ENCODE data around the gene KLHL26. TPM values are rescaled to one million over a fixed set of nuclear protein-coding genes. Genes with fewer than 3 reads are reported as not detected.

The KLHL26 gene
- total RNA-seq (2014; rRNA removed; shearing (Covaris generic)) (5.7 and 6.4 TPM in 2 replicates), polyA plus RNA-seq (2016; fragmentation: Nextera tagmentation; extraction: Ambion mirVana) (2.8 and 2.9 TPM in 2 replicates)

GRCh38 chr19:18636969-18637629 is at the start of gene KLHL26:
Gene KLHL26, plus strand, starts transcription at chr19:18637028. Its CDS starts 27 bp downstream, at chr19:18637055.
- no peak for DNase-seq
- no peaks in the 10 kb centered on the region for H3K9me2 ChIP-seq (ENCODE audit: insufficient read depth)
- H3F3A ChIP-seq (ENCODE audit: insufficient read depth), result no peaks in the 10 kb centered on the region
- 9% methylated on average over 45 to 47 of the region's 47 CpGs for WGBS, 2 experiments (ENCODE audit: low coverage in 1 of 2, low lambda C conversion rate in 2 of 2, missing lambda C conversion rate in 2 of 2)
- peak within 1 kb of the TSS; percentile 76 for H3K4me3 ChIP-seq
- H3K36me3 ChIP-seq (ENCODE audit: low read depth), result no peaks in the 10 kb centered on the region
- in situ Hi-C loops (cut with MboI), result no loop called here
- peak within 1 kb of the TSS; percentile 84 for H2AFZ ChIP-seq
- H3K9ac ChIP-seq, result peak within 1 kb of the TSS; percentile 83
- no peaks in the 10 kb centered on the region for H3K27me3 ChIP-seq (replicated peaks; ENCODE audit: insufficient read depth)
- no peaks in the 10 kb centered on the region for H3K9me3 ChIP-seq (ENCODE audit: low read depth)
- H3K79me2 ChIP-seq (ENCODE audit: insufficient read depth), result no peaks in the 10 kb centered on the region
- no peaks in the 10 kb centered on the region for H4K20me1 ChIP-seq (ENCODE audit: insufficient read depth)
- H3K4me1 ChIP-seq (ENCODE audit: insufficient read depth), result no peaks in the 10 kb centered on the region
- no peak within 1 kb of the TSS for H3K27ac ChIP-seq
- H3K4me2 ChIP-seq (ENCODE audit: unreplicated experiment), result peak within 1 kb of the TSS; percentile 63
- TF ChIP-seq EZH2phosphoT487 (IDR thresholded peaks at IDR 0.05; ENCODE audit: insufficient read depth, low read depth) (no peak), EZH2 (IDR thresholded peaks at IDR 0.05; ENCODE audit: insufficient read depth, poor library complexity, severe bottlenecking) (no peak)

- 86 to 91% methylated on average over 11 to 12 of the region's 12 CpGs for WGBS, 2 experiments (ENCODE audit: low coverage in 1 of 2, low lambda C conversion rate in 2 of 2, missing lambda C conversion rate in 2 of 2)
- Histone ChIP-seq H2AFZ (peak overlapping the region; percentile 88), H3K79me2 (ENCODE audit: insufficient read depth) (no peaks in the 10 kb centered on the region), H3K4me3 (no peak overlapping the region), H3K9me3 (ENCODE audit: low read depth) (no peaks in the 10 kb centered on the region), H3K4me2 (ENCODE audit: unreplicated experiment) (no peak overlapping the region), H3K4me1 (ENCODE audit: insufficient read depth) (peaks cover 7% of the 10 kb centered on the region; the same call in 1 of the 2 replicates), H3K36me3 (ENCODE audit: low read depth) (no peaks in the 10 kb centered on the region), H4K20me1 (ENCODE audit: insufficient read depth) (no peaks in the 10 kb centered on the region), H3K27me3 (replicated peaks; ENCODE audit: insufficient read depth) (no peaks in the 10 kb centered on the region), H3K27ac (no peak overlapping the region), H3K9me2 (ENCODE audit: insufficient read depth) (no peaks in the 10 kb centered on the region), H3F3A (ENCODE audit: insufficient read depth) (peaks cover 3% of the 10 kb centered on the region; the same call in 1 of the 2 replicates), H3K9ac (no peak overlapping the region)
- TF ChIP-seq EZH2phosphoT487 (IDR thresholded peaks at IDR 0.05; ENCODE audit: insufficient read depth, low read depth) (no peak), EZH2 (IDR thresholded peaks at IDR 0.05; ENCODE audit: insufficient read depth, poor library complexity, severe bottlenecking) (no peak)
- no peak for DNase-seq
- in situ Hi-C loops (cut with MboI), result loop anchor here (25.0 kb wide), 1 partner anchor 125 kb away; no protein-coding TSS in a partner anchor
These were observed 49.3 kb upstream of the KLHL26 start for GRCh38 chr19:18587561-18587960.

GRCh38 chr19:18587962-18588610 is 48.7 kb upstream of the KLHL26 start:
- TF ChIP-seq EZH2 (IDR thresholded peaks at IDR 0.05; ENCODE audit: insufficient read depth, poor library complexity, severe bottlenecking), result no peak
- TF ChIP-seq EZH2phosphoT487 (IDR thresholded peaks at IDR 0.05; ENCODE audit: insufficient read depth, low read depth), result no peak
- 17 to 22% methylated on average over 16 of the region's 16 CpGs for WGBS, 2 experiments (ENCODE audit: low coverage in 1 of 2, low lambda C conversion rate in 2 of 2, missing lambda C conversion rate in 2 of 2)

GRCh38 chr19:18588611-18589379 is 48.0 kb upstream of the KLHL26 start, which contains the start of gene REX1BD:
Gene REX1BD, plus strand, starts transcription at chr19:18588798. Its CDS starts 4 bp downstream, at chr19:18588802.
- in situ Hi-C loops (cut with MboI), result loop anchor here (25.0 kb wide), 1 partner anchor 126 kb away; no protein-coding TSS in a partner anchor
- H4K20me1 ChIP-seq (ENCODE audit: insufficient read depth), result no peaks in the 10 kb centered on the region
- peak within 1 kb of the TSS; percentile 88 for H2AFZ ChIP-seq
- 0 to 2% methylated on average over 57 to 71 of the region's 72 CpGs for WGBS, 2 experiments (ENCODE audit: low coverage in 1 of 2, low lambda C conversion rate in 2 of 2, missing lambda C conversion rate in 2 of 2)
- H3K27ac ChIP-seq, result peak within 1 kb of the TSS; percentile 65
- peak within 1 kb of the TSS; percentile 79 for H3K4me3 ChIP-seq
- H3K9me2 ChIP-seq (ENCODE audit: insufficient read depth), result no peaks in the 10 kb centered on the region
- no peaks in the 10 kb centered on the region for H3K79me2 ChIP-seq (ENCODE audit: insufficient read depth)
- TF ChIP-seq EZH2phosphoT487 (IDR thresholded peaks at IDR 0.05; ENCODE audit: insufficient read depth, low read depth) (no peak), EZH2 (IDR thresholded peaks at IDR 0.05; ENCODE audit: insufficient read depth, poor library complexity, severe bottlenecking) (no peak)
- H3K4me2 ChIP-seq (ENCODE audit: unreplicated experiment), result peak within 1 kb of the TSS; percentile 84
- peaks cover 13% of the 10 kb centered on the region for H3F3A ChIP-seq (ENCODE audit: insufficient read depth)
- DNase-seq, result peak; percentile 87
- no peaks in the 10 kb centered on the region for H3K9me3 ChIP-seq (ENCODE audit: low read depth)
- no peaks in the 10 kb centered on the region for H3K36me3 ChIP-seq (ENCODE audit: low read depth)
- H3K9ac ChIP-seq, result peak within 1 kb of the TSS; percentile 76
- peaks cover 7% of the 10 kb centered on the region; the same call in 1 of the 2 replicates for H3K4me1 ChIP-seq (ENCODE audit: insufficient read depth)
- no peaks in the 10 kb centered on the region for H3K27me3 ChIP-seq (replicated peaks; ENCODE audit: insufficient read depth)

More at GRCh38 chr19:18587962-18588610, 48.7 kb upstream of the KLHL26 start:
- H3K4me3 ChIP-seq, result peak overlapping the region; percentile 79
- H3K27me3 ChIP-seq (replicated peaks; ENCODE audit: insufficient read depth), result no peaks in the 10 kb centered on the region
- in situ Hi-C loops (cut with MboI), result loop anchor here (25.0 kb wide), 1 partner anchor 126 kb away; no protein-coding TSS in a partner anchor
- no peaks in the 10 kb centered on the region for H4K20me1 ChIP-seq (ENCODE audit: insufficient read depth)
- peaks cover 8% of the 10 kb centered on the region; the same call in 1 of the 2 replicates for H3F3A ChIP-seq (ENCODE audit: insufficient read depth)
- peak overlapping the region; percentile 76 for H3K9ac ChIP-seq
- peak overlapping the region; percentile 84 for H3K4me2 ChIP-seq (ENCODE audit: unreplicated experiment)
- H3K27ac ChIP-seq, result peak overlapping the region; percentile 65
- no peaks in the 10 kb centered on the region for H3K9me2 ChIP-seq (ENCODE audit: insufficient read depth)
- no peaks in the 10 kb centered on the region for H3K79me2 ChIP-seq (ENCODE audit: insufficient read depth)
- peak overlapping the region; percentile 88 for H2AFZ ChIP-seq
- no peaks in the 10 kb centered on the region for H3K9me3 ChIP-seq (ENCODE audit: low read depth)
- H3K4me1 ChIP-seq (ENCODE audit: insufficient read depth), result peaks cover 7% of the 10 kb centered on the region; the same call in 1 of the 2 replicates
- peak; percentile 59 for DNase-seq
- no peaks in the 10 kb centered on the region for H3K36me3 ChIP-seq (ENCODE audit: low read depth)

Measured in GM23248 (cell line).